Measurements from ENCODE around the gene SFSWAP.
"Not testable (repeated sequence)": the region's sequence is repeated elsewhere in the genome, so short reads cannot be mapped to it uniquely, and the experiment has no call there.

Gene SFSWAP

DNA sequence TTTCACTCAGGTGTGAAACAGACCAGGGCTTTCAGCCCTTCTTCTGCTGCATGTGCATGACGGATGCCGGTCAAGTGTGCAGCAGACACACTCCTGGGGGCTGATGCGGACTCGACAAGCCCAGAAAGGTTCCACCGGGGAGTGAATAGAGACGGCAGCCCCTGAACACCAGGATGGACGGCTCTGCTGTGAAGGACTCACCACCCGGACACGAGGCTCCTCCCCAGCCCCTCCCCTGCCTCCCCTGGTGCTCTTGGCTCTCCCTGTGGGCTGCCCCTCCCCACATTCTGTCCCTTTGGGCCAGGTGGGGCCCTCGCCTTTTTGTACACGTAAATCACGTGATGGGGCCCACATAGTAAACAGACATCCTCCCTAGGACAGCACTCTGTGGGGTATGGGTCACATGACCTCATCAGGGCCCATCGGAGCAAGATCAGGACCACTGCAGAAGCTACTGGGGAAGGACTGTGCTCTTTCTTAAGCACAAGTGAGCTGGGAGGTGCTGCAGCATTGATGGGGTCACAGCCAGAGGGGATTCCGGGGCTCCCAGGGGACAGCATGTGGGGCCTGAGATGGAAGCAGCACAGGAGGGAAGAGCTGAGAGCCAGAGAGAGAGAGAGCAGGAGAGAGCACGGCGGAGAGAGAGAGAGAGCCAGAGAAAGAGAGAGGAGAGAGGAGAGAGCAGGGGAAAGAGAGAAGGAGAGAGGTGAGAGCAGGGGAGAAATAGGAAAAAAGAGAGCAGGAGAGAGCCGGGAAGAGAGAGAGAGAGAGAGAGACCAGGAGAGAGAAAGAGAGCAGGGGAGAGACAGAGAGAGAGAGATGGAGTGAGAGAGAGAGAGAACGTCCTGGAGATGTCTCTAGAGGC is 30.3 kb upstream of the SFSWAP start:
- not testable (repeated sequence) for DNase-seq

DNA sequence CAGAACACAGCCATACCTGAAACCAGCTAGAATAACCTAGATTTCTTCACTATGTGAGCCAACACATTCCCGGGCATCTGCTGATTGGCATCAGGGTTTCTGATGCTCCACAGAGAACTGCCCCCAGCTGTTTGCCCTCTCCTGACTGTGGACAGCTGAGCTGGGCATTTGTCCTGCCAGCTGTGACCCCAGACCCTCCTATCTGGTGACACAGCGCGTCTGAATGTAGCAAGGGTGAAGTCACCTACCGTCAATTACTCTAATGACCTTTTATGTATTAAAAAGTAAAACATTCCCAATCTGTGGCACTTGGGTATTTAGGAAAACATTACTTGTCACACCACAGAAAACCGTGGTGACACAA is 29.7 kb upstream of the SFSWAP start:
- DNase-seq: no peak

DNA sequence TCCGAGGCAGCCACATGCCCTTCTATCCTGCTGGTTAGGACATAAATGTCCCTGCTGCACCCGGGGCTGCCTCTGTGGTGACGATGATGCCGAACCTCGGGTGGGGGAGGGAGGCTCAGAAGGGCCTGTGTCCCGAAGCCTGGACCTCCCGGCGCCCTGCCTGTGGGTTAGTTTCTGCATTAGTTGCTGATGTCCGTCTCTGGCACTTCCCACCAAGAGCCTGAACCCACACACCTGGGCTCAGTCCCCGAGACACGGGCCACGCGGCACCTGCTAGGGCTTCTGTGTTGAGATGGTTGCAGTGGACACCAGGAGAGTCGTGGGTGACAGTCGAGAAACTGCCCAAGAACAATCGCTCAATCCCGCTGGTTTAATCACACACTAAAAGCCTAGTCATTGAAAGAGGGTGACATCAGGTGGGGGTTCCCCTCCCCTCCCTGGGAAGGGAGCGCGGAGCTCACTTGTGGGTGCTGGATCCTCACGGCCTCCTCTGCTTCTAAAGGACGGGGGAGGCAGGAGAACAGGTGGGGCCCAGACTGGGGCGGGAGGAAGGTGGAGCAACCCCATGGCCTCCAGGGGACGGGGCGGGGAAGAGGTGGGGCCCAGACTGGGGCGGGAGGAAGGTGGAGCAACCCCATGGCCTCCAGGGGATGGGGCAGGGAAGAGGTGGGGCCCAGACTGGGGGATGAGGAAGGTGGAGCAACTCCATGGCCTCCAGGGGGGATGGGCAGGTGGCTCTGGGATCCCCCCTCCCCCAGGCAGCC is 29.0 kb upstream of the SFSWAP start:
- not testable (repeated sequence) for DNase-seq

DNA sequence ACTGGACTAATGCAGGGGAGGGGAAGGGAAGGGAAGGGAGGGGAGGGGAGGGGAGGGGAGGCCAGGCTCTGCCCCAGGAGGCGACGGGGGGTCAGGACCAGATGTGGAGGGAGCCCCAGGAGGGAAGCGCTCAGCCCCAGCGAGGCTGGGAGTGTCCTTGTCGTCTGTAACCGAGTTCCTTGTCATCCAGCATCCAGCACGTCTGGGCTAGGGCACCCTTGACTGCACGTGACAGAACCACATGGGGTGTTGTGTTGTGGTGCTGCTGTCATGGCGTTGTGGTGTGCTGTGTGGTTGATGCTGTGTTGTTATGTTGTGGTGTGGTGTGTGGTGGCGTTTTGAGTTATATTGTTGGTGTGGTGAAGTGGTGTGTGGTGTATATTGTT is 28.4 kb upstream of the SFSWAP start:
- no peak for DNase-seq

DNA sequence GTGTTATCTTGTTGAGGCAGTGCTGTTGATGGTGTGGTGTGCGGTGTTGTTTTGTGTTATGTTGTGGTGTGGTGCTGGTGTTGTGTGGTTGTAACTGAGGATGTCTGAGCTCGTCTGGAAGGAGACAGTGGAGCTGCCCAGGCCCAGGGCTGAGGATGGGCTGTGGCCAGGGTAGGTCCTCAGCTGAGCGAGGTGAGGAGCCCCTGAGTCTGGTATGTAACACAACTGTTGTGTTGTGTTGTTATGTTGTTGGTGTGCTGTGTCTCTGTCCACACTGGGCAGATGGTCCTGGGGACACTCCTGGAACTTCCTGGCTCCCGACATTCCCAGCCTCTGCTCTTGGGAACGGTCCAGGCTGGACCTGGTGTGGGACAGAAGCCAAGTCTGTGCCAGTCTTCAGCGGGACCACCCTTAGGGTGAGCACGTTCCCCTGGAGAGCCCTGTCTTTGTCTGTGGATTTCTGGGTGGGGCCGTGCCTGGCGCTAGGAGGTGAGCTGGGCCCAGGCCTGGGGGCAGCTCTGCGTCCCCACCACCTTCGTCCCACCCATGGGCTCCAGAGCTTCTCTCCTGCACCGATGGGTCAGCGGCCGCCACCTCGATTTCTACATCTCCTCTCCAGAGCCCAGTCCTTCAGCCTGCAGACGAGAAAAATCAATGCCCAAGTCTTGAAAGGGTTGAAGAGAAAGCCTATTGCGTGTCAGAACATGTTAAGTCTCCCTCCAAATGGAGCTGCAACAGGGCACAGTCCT is 27.4 kb upstream of the SFSWAP start:
- no peak for DNase-seq

DNA sequence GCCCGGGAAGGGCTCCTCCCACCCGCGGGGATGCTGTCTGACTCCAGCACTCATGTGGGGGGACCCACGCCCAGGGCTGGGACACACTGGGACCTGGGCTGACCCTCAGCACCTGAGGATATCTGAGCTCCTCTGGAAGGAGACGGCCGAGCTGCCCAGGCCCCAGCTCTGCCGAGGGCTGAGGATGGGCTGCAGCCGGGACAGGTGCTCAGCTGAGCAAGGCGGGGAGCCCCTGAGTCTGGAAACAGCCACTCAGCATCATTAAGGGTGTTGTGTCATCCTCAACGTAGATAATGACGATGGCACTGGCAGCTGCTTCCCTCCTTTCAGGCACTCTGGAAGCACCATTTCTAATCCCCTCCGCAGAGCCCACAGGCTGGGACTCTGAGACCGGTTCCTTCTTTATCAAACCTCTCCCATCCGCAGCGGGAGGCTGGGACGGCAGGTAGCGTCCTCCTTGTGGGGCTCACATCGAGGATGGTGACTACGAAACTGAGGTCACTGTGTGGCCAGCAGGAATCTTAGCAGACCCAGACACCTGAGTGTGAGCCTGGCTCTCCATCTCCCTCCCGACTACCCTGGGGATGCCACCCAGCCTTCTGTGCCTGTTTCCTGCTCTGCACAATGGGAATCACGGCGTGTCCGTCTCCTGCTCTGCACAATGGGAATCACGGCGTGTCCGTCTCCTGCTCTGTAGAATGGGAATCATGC is 26.7 kb upstream of the SFSWAP start:
- no peak for DNase-seq

DNA sequence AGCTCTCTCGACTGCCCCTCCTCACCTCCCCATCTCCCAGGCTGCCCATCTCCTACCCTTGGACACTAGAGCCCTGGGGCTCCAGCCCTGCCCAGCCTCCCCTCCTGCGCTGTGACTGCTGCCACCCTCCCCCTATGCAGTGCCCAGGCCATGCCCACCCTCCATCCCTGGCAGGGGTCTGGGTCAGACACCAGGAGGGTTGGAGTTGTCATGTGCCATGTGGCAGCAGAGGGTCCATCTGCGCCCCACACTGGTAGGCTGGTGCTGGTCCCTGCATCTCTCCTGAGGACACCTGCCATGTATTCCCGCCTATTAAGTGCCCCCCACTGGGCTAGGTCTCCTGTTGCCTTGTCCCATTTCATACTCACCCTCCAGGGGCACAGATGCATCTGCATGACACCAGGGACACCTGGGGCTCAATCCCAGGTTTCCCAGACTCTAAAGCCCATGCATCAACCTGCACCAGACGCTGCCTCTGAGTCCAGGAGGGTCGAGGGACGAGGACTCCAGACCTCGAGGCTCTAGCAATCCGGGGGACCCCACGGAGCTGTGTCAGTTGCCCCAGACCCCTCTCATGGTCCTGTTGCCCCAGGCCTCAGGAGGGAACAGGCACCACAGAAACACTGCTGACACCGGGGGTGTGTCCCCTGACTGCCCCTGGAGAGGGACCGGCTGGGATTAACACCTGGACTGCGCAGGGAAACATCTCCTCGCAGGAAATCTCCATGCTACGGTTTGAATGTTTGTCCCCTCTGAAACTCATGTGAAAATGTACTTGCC is 23.4 kb upstream of the SFSWAP start:
- no peak for DNase-seq

DNA sequence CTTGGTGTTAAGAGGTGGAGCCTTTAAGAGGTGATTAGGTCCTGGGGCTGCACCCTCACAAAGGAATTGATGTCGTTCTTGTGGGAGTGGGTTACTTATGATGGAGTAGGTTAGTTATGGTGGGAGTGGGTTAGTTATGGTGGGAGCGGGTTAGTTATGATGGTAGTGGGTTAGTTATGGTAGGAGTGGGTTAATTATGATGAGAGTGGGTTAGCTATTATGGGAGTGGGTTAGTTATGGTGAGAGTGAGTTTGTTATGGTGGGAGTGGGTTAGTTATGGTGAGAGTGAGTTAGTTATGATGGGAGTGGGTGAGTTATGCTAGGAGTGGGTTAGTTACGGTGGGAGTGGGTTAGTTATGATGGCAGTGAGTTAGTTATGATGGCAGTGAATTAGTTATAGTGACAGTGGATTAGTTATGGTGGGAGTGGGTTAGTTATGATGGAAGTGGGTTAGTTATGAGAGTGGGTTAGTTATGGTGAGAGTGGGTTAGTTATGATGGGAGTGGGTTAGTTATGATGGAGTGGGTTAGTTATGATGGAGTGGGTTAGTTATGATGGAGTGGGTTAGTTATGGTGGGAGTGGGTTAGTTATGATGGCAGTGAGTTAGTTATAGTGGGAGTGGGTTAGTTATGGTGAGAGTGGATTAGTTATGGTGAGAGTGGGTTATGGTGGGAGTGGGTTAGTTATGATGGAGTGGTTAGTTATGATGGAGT is 22.6 kb upstream of the SFSWAP start:
- DNase-seq: no peak

DNA sequence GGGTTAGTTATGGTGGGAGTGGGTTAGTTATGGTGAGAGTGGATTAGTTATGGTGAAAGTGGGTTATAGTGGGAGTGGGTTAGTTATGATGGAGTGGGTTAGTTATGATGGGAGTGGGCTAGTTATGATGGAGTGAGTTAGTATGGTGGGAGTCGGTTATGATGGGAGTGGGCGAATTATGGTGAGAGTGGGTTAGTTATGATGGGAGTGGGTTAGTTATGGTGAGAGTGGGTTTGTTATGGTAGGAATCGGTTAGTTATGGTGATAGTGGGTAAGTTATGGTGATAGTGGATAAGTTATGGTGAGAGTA is 22.1 kb upstream of the SFSWAP start:
- DNase-seq: no peak

DNA sequence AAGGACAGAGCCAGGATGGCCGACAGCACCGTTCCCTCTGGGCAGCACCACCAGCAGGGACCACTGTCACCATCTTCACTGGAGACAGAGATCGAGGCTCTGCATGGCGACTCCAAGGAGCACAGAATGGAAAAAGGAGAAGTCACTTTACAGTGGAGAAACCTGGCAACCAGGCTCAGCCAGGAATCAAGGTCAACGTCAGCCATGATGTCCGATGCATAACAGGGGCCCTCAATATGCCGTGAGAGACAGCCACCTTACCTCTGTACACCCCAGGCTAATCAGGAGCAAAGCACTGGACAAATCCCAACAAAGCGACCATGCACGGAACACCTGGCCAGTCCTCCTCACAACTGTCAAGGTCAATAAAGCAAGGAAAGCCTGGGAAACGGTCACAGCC is 20.6 kb upstream of the SFSWAP start:
- no peak for DNase-seq

DNA sequence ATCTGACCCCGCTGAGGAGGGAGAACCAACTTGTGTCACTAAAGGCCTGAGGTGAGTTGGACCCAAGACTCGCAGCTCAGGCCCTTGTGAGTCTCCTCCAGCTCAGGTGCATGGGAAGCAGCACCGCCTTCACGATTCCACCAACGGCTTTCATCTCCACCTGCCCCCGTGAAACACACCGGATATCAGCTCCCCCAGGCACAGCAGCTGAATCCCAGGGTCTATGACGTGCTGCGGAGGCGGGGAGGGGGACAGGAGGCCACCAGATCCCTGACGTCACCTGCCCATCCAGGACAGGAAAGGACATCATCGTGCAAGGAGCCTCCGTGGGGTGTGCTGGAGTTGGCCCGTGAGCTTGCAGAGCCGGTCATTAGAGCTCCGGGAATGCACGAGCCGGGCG is 18.5 kb upstream of the SFSWAP start:
- no peak for DNase-seq

DNA sequence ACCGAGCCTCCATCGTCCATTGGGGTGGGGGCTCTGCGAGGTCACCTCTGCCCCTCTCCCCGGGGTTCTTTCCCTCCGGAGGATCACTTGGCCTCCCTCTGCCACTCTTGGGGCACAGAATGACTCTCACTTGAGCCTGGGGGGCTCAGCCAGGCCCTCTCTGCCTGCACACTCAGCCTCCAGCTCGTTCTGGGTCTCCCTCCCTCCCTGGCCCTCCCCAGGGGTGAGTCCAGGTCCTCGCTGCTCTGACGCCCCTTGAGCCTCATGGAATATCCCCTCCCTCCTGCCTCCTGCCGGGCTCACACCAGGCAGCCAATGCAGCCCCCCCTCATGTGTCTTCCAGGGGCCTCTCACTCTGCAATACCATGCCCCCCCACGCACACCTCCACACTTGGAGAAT is 17.7 kb upstream of the SFSWAP start:
- DNase-seq: no peak

DNA sequence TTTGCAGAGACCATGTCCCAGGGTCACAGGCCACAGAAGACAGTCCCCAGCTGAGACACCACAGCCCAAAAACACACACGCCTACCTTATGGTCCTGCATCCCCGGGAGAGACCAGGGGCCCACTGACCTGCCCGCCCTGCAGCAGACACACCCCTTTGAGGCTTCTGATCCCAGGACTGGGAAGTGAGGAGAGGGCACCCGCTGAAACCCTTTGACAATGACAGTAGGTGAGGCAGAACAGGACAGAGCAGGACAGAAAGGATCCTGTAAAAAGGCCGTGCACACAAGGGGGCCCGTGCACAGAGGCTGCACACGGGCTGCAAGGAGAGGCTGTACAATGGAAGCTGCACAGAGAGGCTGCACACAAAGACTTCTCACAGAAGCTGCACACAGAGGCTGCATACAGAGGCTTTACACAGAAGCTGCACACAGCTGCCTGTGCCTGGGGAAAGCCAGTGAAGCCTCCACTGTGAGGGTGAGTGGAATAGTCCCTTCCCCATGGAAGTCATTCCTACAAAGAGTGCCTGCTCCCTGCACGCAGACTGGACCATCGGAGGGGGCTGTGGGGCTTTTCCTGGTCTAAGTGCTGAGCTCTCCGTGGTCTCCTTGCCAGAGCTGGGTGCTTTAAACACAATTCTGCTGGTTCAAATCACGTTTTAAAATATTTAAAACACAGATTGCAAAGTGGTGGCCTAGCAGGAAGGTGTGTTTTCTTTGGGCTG is 16.6 kb upstream of the SFSWAP start:
- no peak for DNase-seq

DNA sequence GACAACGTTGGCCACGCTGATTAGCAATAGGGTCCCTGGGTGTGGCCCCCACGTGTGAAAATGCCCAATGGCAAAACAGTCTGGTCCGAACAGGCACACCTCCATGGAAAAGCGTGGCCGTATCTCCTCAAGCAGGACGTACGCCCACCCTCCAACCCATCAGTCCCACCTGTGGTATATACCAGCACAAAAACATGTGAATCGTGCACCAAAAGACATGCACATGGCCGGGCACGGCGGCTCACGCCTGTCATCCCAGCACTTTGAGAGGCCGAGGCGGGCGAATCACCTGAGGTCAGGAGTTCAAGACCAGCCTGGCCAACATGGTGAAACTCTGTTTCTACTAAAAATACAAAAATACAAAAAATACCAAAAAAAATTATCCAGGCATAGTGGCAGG is 14.9 kb upstream of the SFSWAP start:
- no peak for DNase-seq

DNA sequence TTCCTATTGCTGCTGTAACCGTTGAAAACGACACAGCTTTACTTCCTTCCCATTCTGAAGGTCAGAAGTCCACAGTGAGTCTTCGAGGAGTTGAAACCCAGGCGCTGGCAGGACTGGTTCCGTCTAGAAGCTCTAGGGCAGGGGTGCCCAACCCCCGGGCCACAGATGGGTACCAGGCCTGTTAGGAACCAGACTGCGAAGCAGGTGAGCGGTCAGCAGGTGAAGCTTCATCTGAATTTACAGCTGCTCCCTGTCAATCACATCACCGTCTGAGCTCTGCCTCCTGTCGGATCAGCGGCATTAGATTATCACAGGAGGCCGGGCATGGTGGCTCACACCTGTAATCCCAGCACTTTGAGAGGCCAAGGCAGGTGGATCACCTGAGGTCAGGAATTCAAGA is 12.6 kb upstream of the SFSWAP start:
- DNase-seq: no peak

DNA sequence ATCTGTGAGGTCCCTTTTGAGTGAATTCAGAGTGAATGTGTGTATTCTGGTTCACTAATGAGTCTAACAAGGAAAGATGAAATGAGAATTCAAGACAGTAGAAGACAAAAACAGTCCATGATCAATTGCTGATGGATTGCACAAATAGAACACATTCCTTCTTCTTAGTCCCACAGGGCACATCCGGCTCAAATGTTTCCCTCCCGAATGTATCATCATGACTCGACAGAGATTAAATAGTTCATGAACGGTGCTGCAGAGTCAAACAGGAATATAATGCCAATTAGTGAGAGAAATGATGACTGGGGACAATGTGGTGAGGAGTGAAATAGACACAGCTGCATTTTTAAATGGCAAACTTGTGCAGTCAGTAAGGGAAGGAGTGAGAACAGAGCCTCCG is 11.5 kb upstream of the SFSWAP start:
- no peak for DNase-seq

DNA sequence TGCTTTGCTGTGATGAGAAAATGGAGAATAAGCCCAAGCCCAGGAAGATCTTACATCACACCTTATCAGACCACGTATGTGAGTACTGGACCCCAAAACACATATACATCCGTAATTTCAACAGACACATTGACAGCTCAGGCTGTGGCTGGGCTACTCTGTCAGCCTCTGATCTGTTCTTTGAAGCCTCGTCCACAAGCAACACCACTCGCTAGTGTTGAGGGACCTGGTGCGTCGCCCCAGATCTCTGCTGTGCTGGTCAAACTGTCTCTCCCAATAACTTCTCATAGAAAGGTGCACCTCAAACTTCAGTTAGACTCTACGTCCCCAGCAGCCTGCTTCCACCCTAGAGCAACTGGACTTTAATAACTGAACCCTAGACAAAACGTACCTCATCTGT is 10.6 kb upstream of the SFSWAP start:
- DNase-seq: no peak

DNA sequence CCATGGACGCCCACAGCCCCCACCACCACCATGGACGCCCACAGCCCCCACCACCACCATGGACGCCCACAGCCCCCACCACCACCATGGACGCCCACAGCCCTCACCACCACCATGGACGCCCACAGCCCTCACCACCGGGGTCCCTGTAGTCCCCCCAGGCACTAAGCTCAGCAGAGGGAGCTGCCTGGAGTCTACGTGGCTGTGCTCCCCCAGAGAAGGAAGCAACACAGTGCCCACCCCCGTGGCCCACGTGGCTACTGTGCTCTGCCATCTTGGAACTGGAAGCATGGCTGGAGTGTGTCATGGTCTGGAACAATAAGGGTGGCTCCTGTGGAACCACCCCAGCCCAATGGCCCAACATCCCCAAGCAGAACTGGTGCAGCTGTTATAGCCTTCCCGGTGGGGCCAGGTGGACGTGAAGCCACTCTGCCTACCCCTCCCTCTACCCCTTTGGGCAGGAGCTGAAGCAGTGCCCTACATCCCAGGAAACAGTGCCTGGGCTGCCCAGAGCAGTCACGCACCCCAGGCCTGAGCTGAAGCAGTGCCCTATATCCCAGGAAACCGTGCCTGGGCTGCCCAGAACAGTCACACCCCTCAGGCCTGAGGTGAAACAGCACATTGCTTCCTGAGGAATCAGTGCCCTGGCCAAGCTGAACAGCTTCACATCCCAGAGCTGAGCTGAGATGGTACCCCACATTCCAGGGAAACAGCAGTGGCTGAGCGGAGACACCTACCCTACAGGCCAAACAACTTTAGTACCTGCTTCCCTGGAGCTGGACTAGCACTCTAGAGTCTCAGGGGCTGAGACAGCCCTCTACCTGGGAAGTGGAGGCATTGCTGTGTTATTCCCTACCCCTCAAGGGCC is 9.0 kb upstream of the SFSWAP start:
- no peak for DNase-seq

DNA sequence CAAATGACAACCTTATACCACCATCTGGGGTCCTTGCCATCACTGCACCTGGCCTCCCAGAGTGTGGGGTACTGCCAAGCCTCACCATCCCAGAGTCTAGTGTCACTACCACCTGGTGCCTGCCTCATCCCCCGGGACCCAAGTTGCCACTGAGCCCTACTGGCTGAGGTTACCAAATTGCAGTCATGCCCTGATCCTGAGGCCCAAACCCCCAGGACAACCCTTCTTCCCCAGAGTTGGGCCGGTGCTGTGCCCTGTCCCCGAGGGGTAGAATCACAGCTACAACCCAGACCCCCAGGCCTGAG is 8.4 kb upstream of the SFSWAP start:
- no peak for DNase-seq

DNA sequence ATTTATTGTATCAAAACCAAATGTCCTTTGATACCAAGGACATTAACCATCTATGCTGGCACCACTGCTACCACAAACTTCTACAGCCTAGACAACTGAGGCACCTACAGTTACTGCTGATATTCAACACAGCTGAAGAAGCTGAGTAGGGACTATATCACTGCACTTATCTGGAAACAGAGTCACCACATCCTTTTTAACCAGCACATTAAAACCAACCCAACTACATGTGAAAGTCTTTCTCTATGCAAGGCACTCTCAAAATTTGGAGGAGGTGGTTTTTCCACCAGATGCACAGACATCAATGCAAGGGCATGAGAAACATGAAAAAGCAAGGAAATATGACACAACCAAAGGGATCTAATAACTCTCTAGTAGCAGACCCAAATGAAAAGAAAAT is 7.7 kb upstream of the SFSWAP start:
- no peak for DNase-seq
